Vagina (tissue), 2 donors: ENCODE measurements around the gene GSX2. TPM values are rescaled to one million over a fixed set of nuclear protein-coding genes. Genes with fewer than 3 reads are reported as not detected.
A peak's percentile ranks its signal among the peaks of the same experiment; 100 is the strongest.

Experiments
- DNase-seq, 2 donors: peaks; one replicate each; pipeline ENCODE4 v3.0.0-alpha.2; 2017; ENCODE audit errors: extremely low spot score in 2 of 2
- H3K27ac ChIP-seq: fragments of 200-600 bp; sonication (generic); one replicate; pipeline ENCODE4 v1.5.1; 2019
- H3K27me3 ChIP-seq: fragments of 200-600 bp; sonication (generic); one replicate; pipeline ENCODE4 v1.5.1; 2019
- H3K36me3 ChIP-seq, 2 donors: fragments of 200-600 bp; sonication (generic); one replicate each; pipeline ENCODE4 v1.5.1; 2017 to 2019
- H3K4me1 ChIP-seq: fragments of 200-600 bp; sonication (generic); one replicate; pipeline ENCODE4 v1.5.1; 2019
- H3K4me3 ChIP-seq, 2 donors: fragments of 200-600 bp; sonication (generic); 1 replicate in 1 of 2; 2 replicates in 1 of 2; pipeline ENCODE4 v1.5.1; 2016 to 2019
- H3K9me3 ChIP-seq: fragments of 200-600 bp; sonication (generic); one replicate; pipeline ENCODE4 v1.5.1; 2019
- CTCF ChIP-seq, 3 experiments: fragments of 450-650 bp in 2 of 3; fragments of 200-600 bp in 1 of 3; sonication (generic) in 1 of 3; IDR thresholded peaks; one replicate each; pipeline ENCODE4 v1.5.1; 2017 to 2019; ENCODE audit warnings: antibody characterized with exemption in 3 of 3, mild to moderate bottlenecking in 2 of 3, moderate library complexity in 2 of 3
- POLR2A ChIP-seq, 2 donors: fragments of 450-650 bp; IDR thresholded peaks; one replicate each; pipeline ENCODE4 v1.6.1; 2017; ENCODE audit warnings: antibody characterized with exemption in 2 of 2, mild to moderate bottlenecking in 2 of 2, moderate library complexity in 2 of 2
- POLR2AphosphoS5 ChIP-seq, 2 donors: sonication (generic); formaldehyde crosslinking; IDR thresholded peaks; one replicate each; pipeline ENCODE4 v1.9.0; 2017; ENCODE audit warnings: antibody characterized with exemption in 2 of 2, mild to moderate bottlenecking in 2 of 2, low read depth in 1 of 2; ENCODE audit not compliant: insufficient read depth in 1 of 2
- intact Hi-C: fragments of 100-400 bp; cut with DNase I; formaldehyde crosslinking; loops from one replicate; pipeline ENCODE4 v1.15.1; 2023
- total RNA-seq: library from RNA; depleted of rRNA; stranded (reverse); fragments of >200 nt; gene quantifications from one replicate; pipeline ENCODE4 v1.2.3, GENCODE V29; 2016

The GSX2 gene
- total RNA-seq, 1 donor from 2014 or later, result not detected

DNA sequence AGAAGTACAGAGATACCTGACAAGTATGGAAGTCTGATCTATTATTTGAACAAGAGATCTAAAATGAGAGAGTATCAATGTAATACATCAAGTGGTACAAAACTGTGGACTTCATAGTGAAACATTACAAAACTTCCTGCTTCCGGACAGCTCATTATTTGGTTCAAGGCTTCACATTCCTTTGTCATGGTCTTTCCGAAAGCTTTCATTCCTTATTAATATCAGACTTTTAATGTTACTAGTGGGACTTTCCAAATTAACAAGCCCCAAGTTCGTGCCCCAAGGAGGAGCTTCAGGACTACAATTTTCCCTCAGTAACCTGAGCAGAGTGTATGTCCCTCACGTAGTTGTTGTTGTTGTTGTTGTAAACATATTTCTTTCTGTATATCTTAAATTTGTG is 36.7 kb upstream of the GSX2 start:
- intact Hi-C loops, result loop anchor here (10.0 kb wide), 1 partner anchor 172 kb away; no protein-coding TSS in a partner anchor
- Histone ChIP-seq H3K4me1 (peaks cover 59% of the 10 kb centered on the region), H3K4me3 (peak overlapping the region; percentile 75 to 94), H3K9me3 (no peaks in the 10 kb centered on the region), H3K27ac (peak overlapping the region; percentile 96), H3K36me3 (no peaks in the 10 kb centered on the region), H3K27me3 (no peaks in the 10 kb centered on the region)
- TF ChIP-seq CTCF (IDR thresholded peaks at IDR 0.05) (no peak), POLR2AphosphoS5 (IDR thresholded peaks at IDR 0.05; ENCODE audit: insufficient read depth in 1 of 2, low read depth in 1 of 2) (peak in 1 of 2 donors; percentile 32), POLR2A (IDR thresholded peaks at IDR 0.05) (no peak)
- no peak for DNase-seq

- intact Hi-C loops, result loop anchor here (10.0 kb wide), 1 partner anchor 171 kb away; no protein-coding TSS in a partner anchor
- TF ChIP-seq POLR2A (IDR thresholded peaks at IDR 0.05), result no peak
- Histone ChIP-seq H3K27me3 (no peaks in the 10 kb centered on the region), H3K27ac (peak overlapping the region; percentile 96), H3K4me1 (peaks cover 53% of the 10 kb centered on the region), H3K36me3 (no peaks in the 10 kb centered on the region), H3K9me3 (no peaks in the 10 kb centered on the region), H3K4me3 (peak overlapping the region; percentile 75 to 94)
- DNase-seq, result no peak
Observed at GRCh38 chr4:54063737-54064316, 36.1 kb upstream of the GSX2 start.

GRCh38 chr4:54064317-54065111 is 35.4 kb upstream of the GSX2 start, which contains the start of gene CHIC2:
TSS of gene CHIC2 (minus strand) at chr4:54064605. CDS start at chr4:54064300, 305 bp downstream.
- no peaks in the 10 kb centered on the region for H3K9me3 ChIP-seq
- peak in 1 of 2 donors; percentile 90 for TF ChIP-seq POLR2A (IDR thresholded peaks at IDR 0.05)
- no peak for TF ChIP-seq CTCF (IDR thresholded peaks at IDR 0.05)
- peak; percentile 45 to 93 for TF ChIP-seq POLR2AphosphoS5 (IDR thresholded peaks at IDR 0.05; ENCODE audit: insufficient read depth in 1 of 2, low read depth in 1 of 2)
- peak in 1 of 2 donors; percentile 94 for DNase-seq
- H3K4me1 ChIP-seq, result peaks cover 47% of the 10 kb centered on the region
- intact Hi-C loops, result loop anchor here (10.0 kb wide), 1 partner anchor 170 kb away; no protein-coding TSS in a partner anchor
- peak within 1 kb of the TSS; percentile 75 to 94 for H3K4me3 ChIP-seq
- no peaks in the 10 kb centered on the region for H3K27me3 ChIP-seq
- H3K36me3 ChIP-seq, result no peaks in the 10 kb centered on the region
- peak within 1 kb of the TSS; percentile 96 for H3K27ac ChIP-seq

DNA sequence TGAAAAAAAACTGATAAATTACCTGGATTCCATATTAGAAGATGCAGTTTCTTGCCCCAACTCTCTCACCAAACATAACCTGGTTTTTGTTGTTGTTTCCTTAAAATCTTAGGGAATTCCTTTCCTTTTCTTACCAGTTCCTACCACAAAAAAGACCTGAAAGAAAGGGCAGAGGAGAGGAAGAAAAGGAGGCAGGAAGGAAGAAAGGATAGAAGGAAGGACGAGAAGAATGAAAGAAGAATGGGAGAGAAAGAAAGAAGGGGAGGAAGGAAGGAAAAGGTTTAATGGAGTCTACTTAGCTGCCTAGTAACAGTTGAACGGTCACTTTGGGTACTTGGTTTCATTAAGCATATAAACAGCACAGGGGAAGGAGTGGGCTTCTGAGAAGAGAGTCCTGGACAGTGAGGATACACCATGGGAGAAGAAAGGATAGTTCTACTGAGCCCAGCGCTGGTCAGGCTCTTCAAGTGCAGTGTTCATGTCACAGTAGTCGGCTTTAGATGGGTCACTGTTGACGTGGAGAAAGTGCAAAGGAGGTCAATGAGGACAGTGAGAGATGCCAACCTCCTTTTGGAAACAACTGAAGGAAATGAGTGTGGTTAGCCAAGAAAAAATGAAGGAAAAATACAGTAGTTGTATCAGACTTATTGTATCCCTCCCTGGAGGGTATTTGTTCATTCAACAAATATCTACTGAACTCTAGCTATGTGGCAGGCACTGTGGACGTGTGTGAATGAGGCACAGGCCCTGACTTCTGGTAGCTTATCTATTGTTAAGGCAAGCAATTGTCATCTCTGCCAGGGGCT is 34.5 kb upstream of the GSX2 start:
- H3K36me3 ChIP-seq, result no peaks in the 10 kb centered on the region
- no peak for DNase-seq
- intact Hi-C loops, result loop anchor here (10.0 kb wide), 1 partner anchor 169 kb away; no protein-coding TSS in a partner anchor
- H3K9me3 ChIP-seq, result no peaks in the 10 kb centered on the region
- TF ChIP-seq POLR2AphosphoS5 (IDR thresholded peaks at IDR 0.05; ENCODE audit: insufficient read depth in 1 of 2, low read depth in 1 of 2), result no peak
- TF ChIP-seq POLR2A (IDR thresholded peaks at IDR 0.05), result no peak
- TF ChIP-seq CTCF (IDR thresholded peaks at IDR 0.05), result no peak
- H3K27me3 ChIP-seq, result no peaks in the 10 kb centered on the region
- H3K27ac ChIP-seq, result peak overlapping the region; percentile 96
- peaks cover 38% of the 10 kb centered on the region for H3K4me1 ChIP-seq
- H3K4me3 ChIP-seq, result peak overlapping the region; percentile 75 to 94

DNA sequence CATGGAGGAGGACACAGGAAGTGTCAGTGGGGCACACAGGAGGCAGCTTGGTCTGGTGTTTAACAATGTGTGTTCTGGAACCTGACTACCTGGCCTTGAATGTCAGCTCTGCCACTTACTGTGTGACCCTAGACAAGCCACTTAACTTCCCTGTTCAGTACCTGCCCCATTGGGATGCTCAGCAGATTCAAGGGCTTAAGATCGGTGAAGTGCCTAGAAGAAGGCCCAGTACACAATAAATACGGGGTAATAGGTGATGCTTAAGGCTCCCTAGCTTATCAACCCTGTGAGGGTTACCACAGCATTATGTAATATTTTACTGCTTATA is 33.9 kb upstream of the GSX2 start:
- H3K36me3 ChIP-seq, result no peaks in the 10 kb centered on the region
- intact Hi-C loops, result loop anchor here (10.0 kb wide), 1 partner anchor 169 kb away; no protein-coding TSS in a partner anchor
- no peak for TF ChIP-seq CTCF (IDR thresholded peaks at IDR 0.05)
- TF ChIP-seq POLR2AphosphoS5 (IDR thresholded peaks at IDR 0.05; ENCODE audit: insufficient read depth in 1 of 2, low read depth in 1 of 2), result no peak
- TF ChIP-seq POLR2A (IDR thresholded peaks at IDR 0.05), result no peak

More for the DNA sequence above, 33.9 kb upstream of the GSX2 start:
- no peaks in the 10 kb centered on the region for H3K27me3 ChIP-seq
- DNase-seq, result no peak
- no peak overlapping the region for H3K4me3 ChIP-seq
- H3K4me1 ChIP-seq, result peaks cover 32% of the 10 kb centered on the region
- peak overlapping the region; percentile 96 for H3K27ac ChIP-seq
- no peaks in the 10 kb centered on the region for H3K9me3 ChIP-seq
